GM19324 (cell line): ENCODE results near the gene TBC1D5.
"Not testable (repeated sequence)": the region's sequence is repeated elsewhere in the genome, so short reads cannot be mapped to it uniquely, and the experiment has no call there.

Source experiments
- ATAC-seq: cut with Tn5 transposase; IDR thresholded peaks from one replicate; pipeline ENCODE4 v1.9.1; 2021; ENCODE audit warnings: mild to moderate bottlenecking, moderate library complexity; ENCODE audit not compliant: unreplicated experiment, low FRiP score

Gene TBC1D5

GRCh38 chr3:17749705-17750293 is 7.4 kb upstream of the TBC1D5 start:
- ATAC-seq, result no peak

- ATAC-seq, result no peak
Observed at GRCh38 chr3:17749281-17749680, 6.8 kb upstream of the TBC1D5 start.

DNA sequence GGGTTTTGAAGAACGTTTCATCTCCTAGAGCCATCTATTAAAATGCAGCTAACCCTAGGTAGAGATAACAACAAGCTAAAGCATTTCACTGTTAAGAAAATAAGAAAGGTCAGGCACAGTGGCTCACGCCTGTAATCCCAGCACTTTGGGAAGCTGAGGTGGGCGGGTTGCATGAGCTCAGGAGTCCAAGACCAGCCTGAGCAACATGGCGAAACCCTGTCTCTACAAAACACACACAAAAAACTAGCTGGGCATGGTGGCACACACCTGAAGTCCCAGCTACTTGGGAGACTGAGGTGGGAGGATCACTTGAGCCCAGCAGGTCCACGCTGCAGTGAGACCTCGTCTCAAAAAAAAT is 5.4 kb upstream of the TBC1D5 start:
- ATAC-seq, result peak; percentile 14

- ATAC-seq, result peak; percentile 63
Observed at GRCh38 chr3:17747174-17747889, 4.9 kb upstream of the TBC1D5 start.

GRCh38 chr3:17745894-17746293 is 3.5 kb upstream of the TBC1D5 start:
- no peak for ATAC-seq

GRCh38 chr3:17745301-17745700 is 2.9 kb upstream of the TBC1D5 start:
- ATAC-seq, result no peak

- no peak for ATAC-seq
Observed at GRCh38 chr3:17744693-17745092, 2.3 kb upstream of the TBC1D5 start.

GRCh38 chr3:17743658-17743995 is 1.2 kb upstream of the TBC1D5 start:
- ATAC-seq, result no peak

DNA sequence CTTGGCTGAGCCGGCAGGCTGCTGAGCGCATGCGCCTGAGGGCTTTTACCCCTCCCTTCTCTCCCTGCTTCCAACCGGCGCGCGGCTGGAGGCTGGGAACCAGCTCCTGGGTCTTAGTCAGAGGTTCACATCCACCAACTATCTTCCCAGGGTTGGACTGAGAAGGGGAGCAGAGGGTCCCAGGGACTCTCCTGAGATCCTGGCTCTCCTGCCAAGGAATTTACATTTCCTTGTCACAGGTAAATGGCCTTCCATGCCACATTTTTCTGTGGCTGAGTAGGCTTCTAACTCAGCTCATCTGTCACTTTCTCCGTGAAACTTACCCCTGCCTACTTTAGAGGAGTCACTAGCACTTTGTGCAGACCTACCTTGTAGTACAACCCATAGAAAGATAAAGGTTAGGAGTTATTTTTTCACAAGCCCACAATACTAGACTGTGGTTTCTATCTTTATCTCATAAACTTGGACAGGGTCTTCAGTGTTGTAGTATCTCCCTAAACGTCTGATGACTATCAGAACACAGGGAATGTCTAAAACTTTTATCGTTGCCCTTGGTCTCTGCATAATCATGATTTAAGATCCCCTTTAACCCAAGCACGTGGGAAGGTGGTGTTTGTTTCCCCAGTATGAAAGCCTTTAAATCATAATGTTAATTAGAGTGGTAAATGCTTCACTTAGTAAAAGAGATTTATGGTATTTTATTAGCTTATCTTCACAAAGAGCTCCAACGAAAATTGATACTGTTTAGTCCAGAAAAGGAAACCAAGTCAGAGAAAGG is 638 bp upstream of the TBC1D5 start:
- ATAC-seq, result peak; percentile 3

GRCh38 chr3:17741621-17742101 is 770 bp downstream of the TBC1D5 start:
- no peak for ATAC-seq

- no peak for ATAC-seq
Observed at GRCh38 chr3:17740721-17741141, 1.7 kb downstream of the TBC1D5 start.

DNA sequence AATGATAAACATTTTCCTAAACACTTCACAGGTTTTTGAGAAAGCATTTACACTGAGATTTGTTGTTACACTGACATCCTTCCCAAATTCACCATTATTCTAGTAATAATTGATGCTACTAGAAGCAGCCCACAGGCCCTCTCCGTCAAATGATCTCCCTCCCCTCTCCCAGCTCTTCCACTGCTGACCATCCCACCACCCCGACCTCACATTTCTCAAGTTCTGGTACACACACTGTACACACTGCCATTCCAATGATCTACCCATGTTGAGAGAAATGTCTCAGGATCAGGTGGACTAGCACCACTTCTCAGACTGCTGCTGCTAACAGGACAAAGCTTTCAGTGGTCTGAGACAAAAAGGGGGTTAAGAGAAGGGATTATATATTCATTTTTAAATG is 3.5 kb downstream of the TBC1D5 start:
- ATAC-seq, result no peak

DNA sequence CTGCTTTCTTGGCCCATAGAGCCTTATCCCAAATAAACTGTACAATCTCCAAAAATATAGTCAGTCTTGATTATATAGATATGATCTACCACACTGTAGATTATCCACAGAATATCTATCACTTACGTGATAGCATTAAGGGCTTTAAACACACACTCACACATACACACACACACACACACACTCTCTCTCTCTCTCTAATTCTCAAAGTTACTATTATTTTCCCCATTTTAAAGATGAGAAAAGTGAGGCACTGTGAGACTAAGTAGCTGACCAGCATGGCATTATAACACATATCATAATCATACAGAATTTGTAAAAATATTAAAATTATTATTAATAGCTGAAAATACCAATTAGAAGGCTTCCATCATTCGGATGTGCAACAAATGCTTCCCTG is 4.2 kb downstream of the TBC1D5 start:
- no peak for ATAC-seq

DNA sequence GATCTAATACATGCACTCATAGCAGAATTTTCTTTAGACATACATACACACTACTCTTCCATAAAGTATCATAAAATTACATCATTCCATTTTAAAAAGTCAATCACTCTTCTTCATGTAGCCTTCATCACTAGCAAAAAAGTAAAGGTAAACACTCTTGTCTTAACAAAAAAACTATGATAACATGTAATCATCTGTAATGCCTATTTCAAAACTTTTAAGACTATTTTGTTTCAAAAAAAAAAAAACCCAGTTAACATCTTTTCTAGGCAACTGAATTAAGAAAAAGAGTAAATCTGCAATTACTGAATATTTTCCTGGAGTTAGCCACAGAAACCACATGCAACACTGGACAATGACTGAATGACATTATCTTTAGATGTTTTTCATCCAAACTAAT is 4.8 kb downstream of the TBC1D5 start:
- ATAC-seq, result no peak

- not testable (repeated sequence) for ATAC-seq
Observed at GRCh38 chr3:17735362-17735761, 7.1 kb downstream of the TBC1D5 start.

GRCh38 chr3:17733768-17734167 is 8.7 kb downstream of the TBC1D5 start:
- ATAC-seq, result no peak

GRCh38 chr3:17733215-17733614 is 9.2 kb downstream of the TBC1D5 start:
- ATAC-seq, result no peak

DNA sequence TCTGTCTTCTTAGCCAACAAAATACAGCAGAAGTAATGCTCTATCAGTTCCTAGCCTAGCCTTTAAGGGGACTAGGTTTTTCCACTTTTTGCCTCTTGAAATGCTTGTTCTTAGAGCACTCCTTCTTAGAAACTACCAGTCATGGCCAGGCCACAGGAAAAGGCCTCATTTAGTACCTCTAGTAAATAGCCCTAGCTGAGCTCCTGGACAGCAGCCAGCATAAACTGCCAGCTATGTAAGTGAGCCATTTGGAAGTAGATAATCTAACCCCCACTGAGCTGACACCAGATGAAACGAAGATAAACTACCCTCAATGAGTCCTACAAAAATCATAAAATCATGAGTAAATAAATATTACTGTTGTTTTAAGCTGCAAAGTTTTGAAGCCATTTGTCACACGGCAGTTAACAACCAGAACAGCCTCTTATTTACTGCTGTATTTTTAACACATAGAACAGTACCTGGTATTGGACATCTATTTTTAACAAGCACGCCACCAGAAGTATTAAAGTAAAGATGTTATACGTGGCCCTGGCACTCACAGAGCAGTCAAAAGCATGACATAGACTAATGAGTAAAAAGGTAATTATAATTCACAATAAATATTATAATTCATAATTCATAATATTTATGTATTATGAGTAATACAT is 12.0 kb downstream of the TBC1D5 start:
- ATAC-seq, result no peak

DNA sequence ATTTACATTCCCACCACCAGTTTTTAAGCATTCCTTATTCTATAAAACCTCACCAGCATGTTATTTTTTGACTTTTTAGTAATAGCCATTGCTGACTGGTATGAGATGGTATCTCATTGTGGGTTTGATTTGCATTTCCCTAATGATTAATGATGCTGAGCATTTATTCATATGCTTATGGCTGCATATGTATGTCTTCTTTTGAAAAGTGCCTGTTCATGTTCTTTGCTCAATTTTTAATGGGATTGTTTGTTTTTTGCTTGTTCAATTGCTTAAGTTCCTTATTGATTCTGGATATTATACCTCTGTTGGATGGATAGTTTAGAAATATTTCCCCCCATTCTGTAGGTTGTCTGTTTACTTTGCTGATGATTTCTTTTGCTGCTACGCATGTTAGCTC is 16.1 kb downstream of the TBC1D5 start:
- no peak for ATAC-seq

DNA sequence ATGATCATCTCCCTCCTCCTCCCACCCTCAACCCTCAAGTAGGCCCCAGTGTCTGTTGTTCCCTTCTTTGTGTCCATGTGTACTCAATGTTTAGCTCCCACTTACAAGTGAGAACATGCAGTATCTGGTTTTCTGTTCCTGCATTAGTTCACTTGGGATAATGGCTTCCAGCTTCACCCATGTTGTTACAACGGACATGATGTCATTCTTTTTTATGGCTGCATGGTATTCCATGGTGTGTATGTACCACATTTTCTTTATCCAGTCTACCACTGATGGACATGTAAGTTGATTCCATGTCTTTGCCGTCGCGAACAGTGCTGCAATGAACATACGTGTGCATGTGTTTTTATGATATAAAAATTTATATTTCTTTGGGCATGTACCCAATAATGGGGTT is 16.6 kb downstream of the TBC1D5 start:
- ATAC-seq, result not testable (repeated sequence)

GRCh38 chr3:17724948-17725347 is 17.5 kb downstream of the TBC1D5 start:
- no peak for ATAC-seq
